ENCODE results near the gene C16orf95. TPM values are rescaled to one million over a fixed set of nuclear protein-coding genes. Genes with fewer than 3 reads are reported as not detected.

The C16orf95 gene
- total and polyA plus RNA-seq, 4 donors, result 2.0 to 6.2 (median 4.6) TPM

- H3K36me3 ChIP-seq (ENCODE audit: control insufficient read depth in 4 of 4, insufficient read depth in 3 of 4, low read depth in 1 of 4, low read length in 3 of 4), result peaks cover 7 to 38% (median 13%) of the 10 kb centered on the region in 4 donors
- WGBS, result 95% methylated on average over 13 of the region's 13 CpGs
- no peaks in the 10 kb centered on the region for H3K27me3 ChIP-seq (ENCODE audit: control insufficient read depth in 4 of 4, insufficient read depth in 4 of 4, low read length in 3 of 4)
- H3K4me1 ChIP-seq (ENCODE audit: control insufficient read depth in 4 of 4, insufficient read depth in 4 of 4, low read length in 3 of 4), result peaks cover 0 to 5% (median 0%) of the 10 kb centered on the region in 4 donors
- TF ChIP-seq HNF4A (conservative IDR thresholded peaks at IDR 0.05) (no peak), REST (IDR thresholded peaks at IDR 0.05) (no peak), RXRA (IDR thresholded peaks at IDR 0.05) (no peak), FOXA2 (IDR thresholded peaks at IDR 0.05) (no peak), TAF1 (conservative IDR thresholded peaks at IDR 0.05) (no peak), JUND (IDR thresholded peaks at IDR 0.05) (no peak)
- TF ChIP-seq, protein P1, sequence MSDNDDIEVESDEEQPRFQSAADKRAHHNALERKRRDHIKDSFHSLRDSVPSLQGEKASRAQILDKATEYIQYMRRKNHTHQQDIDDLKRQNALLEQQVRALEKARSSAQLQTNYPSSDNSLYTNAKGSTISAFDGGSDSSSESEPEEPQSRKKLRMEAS (IDR thresholded peaks at IDR 0.05), result no peak
- no peak overlapping the region for H3K4me3 ChIP-seq (ENCODE audit: low read depth in 1 of 3, low read length in 3 of 3)
- no peak for DNase-seq (ENCODE audit: low spot score)
- no peak overlapping the region for H3K27ac ChIP-seq (ENCODE audit: low read depth in 1 of 2, low read length in 2 of 2)
- no peak overlapping the region for H3K9ac ChIP-seq (ENCODE audit: low read depth in 1 of 2, low read length in 2 of 2)
- no peaks in the 10 kb centered on the region for H3K9me3 ChIP-seq (ENCODE audit: control insufficient read depth in 4 of 4, low read length in 3 of 4)
Measured at GRCh38 chr16:87348616-87349157, 31.5 kb upstream of the C16orf95 start.

DNA sequence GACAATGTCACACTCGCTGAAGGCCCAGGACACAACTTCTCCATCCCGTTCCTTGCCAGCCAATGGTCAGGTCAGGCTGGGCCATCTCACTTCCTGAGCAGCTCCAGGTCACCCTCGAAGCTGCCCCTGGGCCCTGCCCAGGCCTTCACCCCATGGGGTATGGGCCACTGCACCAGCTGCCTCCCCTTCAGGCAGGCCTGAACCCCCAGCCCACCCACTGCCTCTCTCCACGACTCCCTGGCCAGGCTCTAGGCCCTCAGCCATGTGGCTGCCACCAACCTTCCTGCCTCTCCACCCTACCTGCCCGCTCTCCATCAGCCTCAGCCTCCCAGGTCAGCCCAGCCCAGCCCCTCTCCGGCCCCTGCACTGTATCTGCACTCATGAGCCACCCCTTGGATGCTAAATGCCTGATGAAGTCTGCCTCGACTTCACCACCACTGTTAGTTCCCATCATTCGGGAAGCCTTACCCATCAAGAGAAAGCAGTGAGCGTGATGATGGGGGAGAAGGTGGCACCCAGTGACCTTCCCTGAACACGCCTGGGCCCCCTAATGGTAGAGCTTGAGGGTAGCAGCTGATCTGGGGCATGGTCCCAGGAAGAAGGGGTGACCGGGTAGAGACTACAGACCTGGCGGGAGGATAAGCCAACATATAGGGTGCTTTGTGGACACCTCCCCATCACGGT lies 30.9 kb upstream of the C16orf95 start:
- no peaks in the 10 kb centered on the region for H3K27me3 ChIP-seq (ENCODE audit: control insufficient read depth in 4 of 4, insufficient read depth in 4 of 4, low read length in 3 of 4)
- peaks cover 0 to 3% (median 0%) of the 10 kb centered on the region in 4 donors for H3K4me1 ChIP-seq (ENCODE audit: control insufficient read depth in 4 of 4, insufficient read depth in 4 of 4, low read length in 3 of 4)
- 92% methylated on average over 13 of the region's 13 CpGs for WGBS
- no peak for DNase-seq (ENCODE audit: low spot score)
- TF ChIP-seq, protein P2, sequence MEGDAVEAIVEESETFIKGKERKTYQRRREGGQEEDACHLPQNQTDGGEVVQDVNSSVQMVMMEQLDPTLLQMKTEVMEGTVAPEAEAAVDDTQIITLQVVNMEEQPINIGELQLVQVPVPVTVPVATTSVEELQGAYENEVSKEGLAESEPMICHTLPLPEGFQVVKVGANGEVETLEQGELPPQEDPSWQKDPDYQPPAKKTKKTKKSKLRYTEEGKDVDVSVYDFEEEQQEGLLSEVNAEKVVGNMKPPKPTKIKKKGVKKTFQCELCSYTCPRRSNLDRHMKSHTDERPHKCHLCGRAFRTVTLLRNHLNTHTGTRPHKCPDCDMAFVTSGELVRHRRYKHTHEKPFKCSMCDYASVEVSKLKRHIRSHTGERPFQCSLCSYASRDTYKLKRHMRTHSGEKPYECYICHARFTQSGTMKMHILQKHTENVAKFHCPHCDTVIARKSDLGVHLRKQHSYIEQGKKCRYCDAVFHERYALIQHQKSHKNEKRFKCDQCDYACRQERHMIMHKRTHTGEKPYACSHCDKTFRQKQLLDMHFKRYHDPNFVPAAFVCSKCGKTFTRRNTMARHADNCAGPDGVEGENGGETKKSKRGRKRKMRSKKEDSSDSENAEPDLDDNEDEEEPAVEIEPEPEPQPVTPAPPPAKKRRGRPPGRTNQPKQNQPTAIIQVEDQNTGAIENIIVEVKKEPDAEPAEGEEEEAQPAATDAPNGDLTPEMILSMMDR (IDR thresholded peaks at IDR 0.05; ENCODE audit: low read depth, low read length, missing input control), result no peak
- no peak for TF ChIP-seq RXRA (IDR thresholded peaks at IDR 0.05)
- TF ChIP-seq ATF3 (IDR thresholded peaks at IDR 0.05), result no peak
- TF ChIP-seq JUND (IDR thresholded peaks at IDR 0.05), result no peak
- TF ChIP-seq, protein P3, sequence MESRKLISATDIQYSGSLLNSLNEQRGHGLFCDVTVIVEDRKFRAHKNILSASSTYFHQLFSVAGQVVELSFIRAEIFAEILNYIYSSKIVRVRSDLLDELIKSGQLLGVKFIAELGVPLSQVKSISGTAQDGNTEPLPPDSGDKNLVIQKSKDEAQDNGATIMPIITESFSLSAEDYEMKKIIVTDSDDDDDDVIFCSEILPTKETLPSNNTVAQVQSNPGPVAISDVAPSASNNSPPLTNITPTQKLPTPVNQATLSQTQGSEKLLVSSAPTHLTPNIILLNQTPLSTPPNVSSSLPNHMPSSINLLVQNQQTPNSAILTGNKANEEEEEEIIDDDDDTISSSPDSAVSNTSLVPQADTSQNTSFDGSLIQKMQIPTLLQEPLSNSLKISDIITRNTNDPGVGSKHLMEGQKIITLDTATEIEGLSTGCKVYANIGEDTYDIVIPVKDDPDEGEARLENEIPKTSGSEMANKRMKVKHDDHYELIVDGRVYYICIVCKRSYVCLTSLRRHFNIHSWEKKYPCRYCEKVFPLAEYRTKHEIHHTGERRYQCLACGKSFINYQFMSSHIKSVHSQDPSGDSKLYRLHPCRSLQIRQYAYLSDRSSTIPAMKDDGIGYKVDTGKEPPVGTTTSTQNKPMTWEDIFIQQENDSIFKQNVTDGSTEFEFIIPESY (IDR thresholded peaks at IDR 0.05), result no peak
- TF ChIP-seq, protein P1 (IDR thresholded peaks at IDR 0.05), result no peak
- TF ChIP-seq TAF1 (conservative IDR thresholded peaks at IDR 0.05), result no peak
- TF ChIP-seq YY1 (IDR thresholded peaks at IDR 0.05), result no peak
- no peak for TF ChIP-seq HNF4A (conservative IDR thresholded peaks at IDR 0.05)
- H3K27ac ChIP-seq (ENCODE audit: low read depth in 1 of 2, low read length in 2 of 2), result no peak overlapping the region
- H3K4me3 ChIP-seq (ENCODE audit: low read depth in 1 of 3, low read length in 3 of 3), result no peak overlapping the region
- no peaks in the 10 kb centered on the region for H3K9me3 ChIP-seq (ENCODE audit: control insufficient read depth in 4 of 4, low read length in 3 of 4)
- H3K36me3 ChIP-seq (ENCODE audit: control insufficient read depth in 4 of 4, insufficient read depth in 3 of 4, low read depth in 1 of 4, low read length in 3 of 4), result peaks cover 7 to 44% (median 16%) of the 10 kb centered on the region in 4 donors
- H3K9ac ChIP-seq (ENCODE audit: low read depth in 1 of 2, low read length in 2 of 2), result no peak overlapping the region

Measured in liver (tissue), 9 donors.